ENCODE data around the gene RETREG3. TPM values are rescaled to one million over a fixed set of nuclear protein-coding genes. Genes with fewer than 3 reads are reported as not detected.

The RETREG3 gene
- total RNA-seq, 1 experiment from 2014 or later: 35.5 TPM

GRCh38 chr17:42612013-42612412 is 2.8 kb upstream of the RETREG3 start:
- no peak for DNase-seq (ENCODE audit: low read depth)

- DNase-seq (ENCODE audit: low read depth): peak; percentile 56
Measured at GRCh38 chr17:42609814-42610801, 934 bp upstream of the RETREG3 start.

- peak; percentile 2 for DNase-seq (ENCODE audit: low read depth)
Measured at GRCh38 chr17:42608305-42609181, 631 bp downstream of the RETREG3 start.

- DNase-seq (ENCODE audit: low read depth): no peak
Measured at GRCh38 chr17:42607769-42608168, 1.4 kb downstream of the RETREG3 start.

GRCh38 chr17:42603318-42603717 is 5.9 kb downstream of the RETREG3 start:
- DNase-seq (ENCODE audit: low read depth): no peak

GRCh38 chr17:42598905-42599304 is 10.3 kb downstream of the RETREG3 start:
- no peak for DNase-seq (ENCODE audit: low read depth)

GRCh38 chr17:42596386-42596785 is 12.8 kb downstream of the RETREG3 start:
- DNase-seq (ENCODE audit: low read depth): no peak

GRCh38 chr17:42591411-42591810 is 17.8 kb downstream of the RETREG3 start:
- DNase-seq (ENCODE audit: low read depth): no peak

- DNase-seq (ENCODE audit: low read depth): no peak
Measured at GRCh38 chr17:42590886-42591285, 18.3 kb downstream of the RETREG3 start.

- no peak for DNase-seq (ENCODE audit: low read depth)
Measured at GRCh38 chr17:42586514-42587230, 22.5 kb downstream of the RETREG3 start.

- no peak for DNase-seq (ENCODE audit: low read depth)
Measured at GRCh38 chr17:42585353-42585752, 23.8 kb downstream of the RETREG3 start.

GRCh38 chr17:42584880-42585279 is 24.3 kb downstream of the RETREG3 start:
- no peak for DNase-seq (ENCODE audit: low read depth)

GRCh38 chr17:42581744-42582270 is 27.4 kb downstream of the RETREG3 start:
- no peak for DNase-seq (ENCODE audit: low read depth)

GRCh38 chr17:42579794-42580551 is 29.2 kb downstream of the RETREG3 start:
- no peak for DNase-seq (ENCODE audit: low read depth)

GRCh38 chr17:42578282-42578869 is 30.8 kb downstream of the RETREG3 start:
- peak; percentile 74 for DNase-seq (ENCODE audit: low read depth)

- DNase-seq (ENCODE audit: low read depth): peak; percentile 92
Measured at GRCh38 chr17:42577532-42578281, 31.5 kb downstream of the RETREG3 start, which contains the start of gene PSMC3IP. PSMC3IP (minus strand) TSS chr17:42577729; CDS start chr17:42577686, 43 bp downstream.

- DNase-seq (ENCODE audit: low read depth): no peak
Measured at GRCh38 chr17:42577140-42577531, 32.0 kb downstream of the RETREG3 start.

- DNase-seq (ENCODE audit: low read depth): no peak
Measured at GRCh38 chr17:42574463-42574862, 34.7 kb downstream of the RETREG3 start.

- DNase-seq (ENCODE audit: low read depth): no peak
Measured at GRCh38 chr17:42573095-42573494, 36.1 kb downstream of the RETREG3 start.

Measured in LHCN-M2 (cell line).